Gastrocnemius medialis (tissue), 4 donors: ENCODE data around the gene MAGOHB. TPM values are rescaled to one million over a fixed set of nuclear protein-coding genes. Genes with fewer than 3 reads are reported as not detected.

Source experiments
- ATAC-seq, 2 donors: fragments of 150-250 bp; one replicate each; pipeline ENCODE4 v1.9.1; 2016
- DNase-seq, 2 donors: peaks; one replicate each; pipeline ENCODE4 v3.0.0-alpha.2; 2019
- H3K27ac ChIP-seq, 4 donors: fragments of 200-600 bp; sonication (generic); 1 replicate in 1 of 4; 2 replicates in 3 of 4; pipeline ENCODE4 v1.5.1; 2016 to 2018; ENCODE audit warnings: mild to moderate bottlenecking in 2 of 4, moderate library complexity in 1 of 4
- H3K27me3 ChIP-seq, 3 donors: fragments of 200-600 bp; sonication (generic) in 2 of 3; 1 replicate in 1 of 3; 2 replicates in 2 of 3; pipeline versions ENCODE4 v1.5.1 to v1.6.0; 2016 to 2019; ENCODE audit warnings: mild to moderate bottlenecking in 1 of 3, moderate library complexity in 1 of 3
- H3K36me3 ChIP-seq, 2 donors: fragments of 200-600 bp; sonication (generic) in 1 of 2; one replicate each; pipeline ENCODE4 v1.5.1; 2017 to 2018
- H3K4me1 ChIP-seq, 2 donors: fragments of 200-600 bp; sonication (generic) in 1 of 2; one replicate each; pipeline ENCODE4 v1.5.1; 2016 to 2017; ENCODE audit warnings: mild to moderate bottlenecking in 2 of 2
- H3K4me3 ChIP-seq, 4 donors: fragments of 200-600 bp; sonication (generic) in 3 of 4; 1 replicate in 1 of 4; 2 replicates in 3 of 4; pipeline ENCODE4 v1.5.1; 2016 to 2019; ENCODE audit warnings: mild to moderate bottlenecking in 2 of 4
- H3K9me3 ChIP-seq, 3 donors: fragments of 200-600 bp; sonication (generic) in 2 of 3; 1 replicate in 1 of 3; 2 replicates in 2 of 3; pipeline ENCODE4 v1.5.1; 2016 to 2019
- POLR2A ChIP-seq, 2 donors: fragments of 450-650 bp; IDR thresholded peaks; one replicate each; pipeline ENCODE4 v1.6.1; 2017; ENCODE audit warnings: antibody characterized with exemption in 2 of 2, mild to moderate bottlenecking in 2 of 2, moderate library complexity in 2 of 2
- in situ Hi-C, 4 donors: fragments of 200-750 bp; cut with MboI; loops; one replicate each; pipeline versions ENCODE4 v1.15.0 to v1.8.0; 2017; ENCODE audit warnings: low sequenced_read_pairs in 4 of 4
- intact Hi-C: fragments of 100-400 bp; cut with DNase I; formaldehyde crosslinking; loops from one replicate; pipeline ENCODE4 v1.15.1; 2023; ENCODE audit warnings: low total_unique reads
- total RNA-seq, 4 donors: library from RNA; depleted of rRNA; stranded (reverse); fragments of >200 nt; gene quantifications; one replicate each; pipeline versions ENCODE4 v1.1.0 to v1.2.3, GENCODE V29; 2016
- TF ChIP-seq, protein P1 (sequence below), 5 experiments: fragments of 450-650 bp in 3 of 5; fragments of 200-600 bp in 2 of 5; sonication (generic) in 2 of 5; IDR thresholded peaks in 4 of 5; conservative IDR thresholded peaks in 1 of 5; 1 replicate in 4 of 5; 2 replicates in 1 of 5; pipeline ENCODE4 v1.5.1; 2016 to 2019; ENCODE audit warnings: antibody characterized with exemption in 5 of 5, mild to moderate bottlenecking in 3 of 5, moderate library complexity in 3 of 5

Gene MAGOHB
- total RNA-seq, 4 donors from 2014 or later: 0.80 to 6.3 (median 3.8) TPM

- Histone ChIP-seq H3K4me3 (no peak overlapping the region), H3K27ac (no peak overlapping the region), H3K36me3 (no peaks in the 10 kb centered on the region), H3K4me1 (no peaks in the 10 kb centered on the region), H3K9me3 (no peaks in the 10 kb centered on the region), H3K27me3 (no peaks in the 10 kb centered on the region)
- no peak for TF ChIP-seq POLR2A (IDR thresholded peaks at IDR 0.05)
- TF ChIP-seq, protein P1, sequence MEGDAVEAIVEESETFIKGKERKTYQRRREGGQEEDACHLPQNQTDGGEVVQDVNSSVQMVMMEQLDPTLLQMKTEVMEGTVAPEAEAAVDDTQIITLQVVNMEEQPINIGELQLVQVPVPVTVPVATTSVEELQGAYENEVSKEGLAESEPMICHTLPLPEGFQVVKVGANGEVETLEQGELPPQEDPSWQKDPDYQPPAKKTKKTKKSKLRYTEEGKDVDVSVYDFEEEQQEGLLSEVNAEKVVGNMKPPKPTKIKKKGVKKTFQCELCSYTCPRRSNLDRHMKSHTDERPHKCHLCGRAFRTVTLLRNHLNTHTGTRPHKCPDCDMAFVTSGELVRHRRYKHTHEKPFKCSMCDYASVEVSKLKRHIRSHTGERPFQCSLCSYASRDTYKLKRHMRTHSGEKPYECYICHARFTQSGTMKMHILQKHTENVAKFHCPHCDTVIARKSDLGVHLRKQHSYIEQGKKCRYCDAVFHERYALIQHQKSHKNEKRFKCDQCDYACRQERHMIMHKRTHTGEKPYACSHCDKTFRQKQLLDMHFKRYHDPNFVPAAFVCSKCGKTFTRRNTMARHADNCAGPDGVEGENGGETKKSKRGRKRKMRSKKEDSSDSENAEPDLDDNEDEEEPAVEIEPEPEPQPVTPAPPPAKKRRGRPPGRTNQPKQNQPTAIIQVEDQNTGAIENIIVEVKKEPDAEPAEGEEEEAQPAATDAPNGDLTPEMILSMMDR (IDR thresholded peaks at IDR 0.05 in 4 of 5, conservative IDR thresholded peaks at IDR 0.05 in 1 of 5): no peak
- ATAC-seq (no peak), DNase-seq (no peak)
- in situ Hi-C loops: loop anchor here in 2 of 4 donors (10.0 to 25.0 kb wide), 3 partner anchors 60 to 863 kb away; partner anchors contain the start of gene TAS2R42 (in 1 of the 2)
- intact Hi-C loops: no loop called here
Observed at GRCh38 chr12:10624605-10625004, 11.2 kb upstream of the MAGOHB start.

GRCh38 chr12:10623131-10623530 lies 9.7 kb upstream of the MAGOHB start:
- Histone ChIP-seq H3K4me1 (no peaks in the 10 kb centered on the region), H3K27ac (no peak overlapping the region), H3K9me3 (no peaks in the 10 kb centered on the region), H3K36me3 (no peaks in the 10 kb centered on the region), H3K27me3 (no peaks in the 10 kb centered on the region), H3K4me3 (no peak overlapping the region)
- in situ Hi-C loops: loop anchor here in 2 of 4 donors (10.0 to 25.0 kb wide), 2 partner anchors 62 to 564 kb away; partner anchors contain the start of gene TAS2R42 (in 1 of the 2)
- intact Hi-C loops: no loop called here
- no peak for ATAC-seq
- TF ChIP-seq, protein P1 (IDR thresholded peaks at IDR 0.05 in 4 of 5, conservative IDR thresholded peaks at IDR 0.05 in 1 of 5): no peak
- TF ChIP-seq POLR2A (IDR thresholded peaks at IDR 0.05): no peak
- no peak for DNase-seq

- DNase-seq (no peak), ATAC-seq (no peak)
- H3K4me1 ChIP-seq: no peaks in the 10 kb centered on the region
- in situ Hi-C loops: loop anchor here in 2 of 4 donors (10.0 to 25.0 kb wide), 2 partner anchors 64 to 566 kb away; partner anchors contain the start of gene TAS2R42 (in 1 of the 2)
- H3K4me3 ChIP-seq: no peak overlapping the region
- intact Hi-C loops: no loop called here
- no peaks in the 10 kb centered on the region for H3K27me3 ChIP-seq
- no peaks in the 10 kb centered on the region for H3K9me3 ChIP-seq
- TF ChIP-seq, protein P1 (IDR thresholded peaks at IDR 0.05 in 4 of 5, conservative IDR thresholded peaks at IDR 0.05 in 1 of 5): no peak
- no peak for TF ChIP-seq POLR2A (IDR thresholded peaks at IDR 0.05)
- H3K36me3 ChIP-seq: no peaks in the 10 kb centered on the region
- no peak overlapping the region for H3K27ac ChIP-seq
Observed at GRCh38 chr12:10621278-10621677, 7.9 kb upstream of the MAGOHB start.

DNA sequence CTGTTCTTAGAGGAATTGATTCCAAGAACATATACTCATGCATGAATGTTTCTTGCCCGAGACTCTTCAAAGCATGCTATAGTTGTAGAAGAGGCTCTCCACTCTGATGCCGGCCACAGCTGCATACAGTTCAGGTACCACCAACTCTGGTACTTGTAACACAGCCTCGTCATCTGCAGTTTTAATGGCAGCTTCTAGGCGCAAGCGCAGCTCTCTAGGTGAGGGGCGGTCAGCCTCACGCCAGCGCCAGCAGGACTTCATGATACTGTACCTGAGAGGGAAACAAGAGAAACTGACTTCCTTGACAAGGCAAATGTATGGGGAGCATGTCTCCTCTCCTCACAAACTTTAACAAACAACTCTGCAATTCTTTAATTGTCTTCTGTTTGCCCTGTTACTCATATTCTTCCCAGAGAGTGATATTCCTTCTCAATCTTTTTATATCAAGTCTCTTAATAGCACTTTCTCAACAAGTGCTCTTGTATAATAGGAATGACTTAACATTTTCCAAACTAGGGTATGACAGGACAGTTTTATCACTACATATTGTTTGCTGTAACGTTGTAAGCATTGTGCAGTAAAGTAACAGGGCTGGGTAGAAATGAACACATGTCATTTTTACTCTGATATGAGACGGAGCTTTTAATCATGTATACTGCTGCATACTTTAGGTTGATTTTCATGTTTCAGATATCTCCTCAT lies 6.8 kb upstream of the MAGOHB start:
- DNase-seq (no peak), ATAC-seq (no peak)
- Histone ChIP-seq H3K4me1 (no peaks in the 10 kb centered on the region), H3K36me3 (no peaks in the 10 kb centered on the region), H3K27me3 (no peaks in the 10 kb centered on the region), H3K4me3 (no peak overlapping the region), H3K9me3 (no peaks in the 10 kb centered on the region), H3K27ac (no peak overlapping the region)
- in situ Hi-C loops: loop anchor here in 2 of 4 donors (10.0 to 25.0 kb wide), 2 partner anchors 65 to 567 kb away; partner anchors contain the start of gene TAS2R42 (in 1 of the 2)
- TF ChIP-seq POLR2A (IDR thresholded peaks at IDR 0.05): no peak
- TF ChIP-seq, protein P1 (IDR thresholded peaks at IDR 0.05 in 4 of 5, conservative IDR thresholded peaks at IDR 0.05 in 1 of 5): no peak
- intact Hi-C loops: no loop called here
